HCT116 (cell line): Measurements from ENCODE around the gene SYT9. TPM values are rescaled to one million over a fixed set of nuclear protein-coding genes. Genes with fewer than 3 reads are reported as not detected.

Source experiments
- ATAC-seq: fragments of 200-7000 bp; cut with Tn5 transposase; 2 replicates; pipeline ENCODE4 v1.9.1; 2020; ENCODE audit warnings: mild to moderate bottlenecking, moderate library complexity
- BruUV-seq: library from RNA; stranded (reverse); fragments of 400-500 nt; replicated peaks from 2 replicates; lab custom pipeline; 2021; lab: Mats Ljungman, UMichigan
- CTCF ChIA-PET: fragments of 300-600 bp; sonication (Branson Sonifier 250); formaldehyde crosslinking; loops from one replicate; lab custom pipeline; 2021; ENCODE audit warnings: antibody characterized with exemption; lab: Charles Lee
- POLR2A ChIA-PET: fragments of 300-600, 350-600 bp; sonication (Branson Sonifier 250); formaldehyde crosslinking; loops from one replicate; lab custom pipeline; 2021; ENCODE audit warnings: antibody characterized with exemption; lab: Charles Lee
- RAD21 ChIA-PET, 2 experiments: fragments of 300-600 bp; sonication (Branson Sonifier 250); formaldehyde crosslinking; loops; one replicate each; lab custom pipeline; 2023; ENCODE audit warnings: low total read pairs in 2 of 2; ENCODE audit not compliant: uncharacterized antibody in 2 of 2, unreplicated experiment in 2 of 2, low non-redundant PET in 1 of 2; lab: Charles Lee
- DNase-seq: peaks from one replicate; pipeline ENCODE4 v3.0.0-alpha.2; 2010; ENCODE audit warnings: low read depth, low spot score
- H2AFZ ChIP-seq: fragments of 200-600 bp; shearing (Covaris generic), sonication (generic); 2 replicates; pipeline ENCODE4 v1.6.1; 2017; ENCODE audit warnings: low read depth, mixed run types, mixed read lengths, antibody characterized with exemption, low read length; ENCODE audit not compliant: poor library complexity, severe bottlenecking
- H3K27ac ChIP-seq: 2 replicates; pipeline ENCODE4 v1.5.1; 2012; ENCODE audit warnings: low read depth, low read length
- H3K27me3 ChIP-seq: fragments of 200-600 bp; sonication (generic); 2 replicates; pipeline ENCODE4 v1.6.1; 2016; ENCODE audit warnings: mixed run types, low read length, mixed read lengths; ENCODE audit not compliant: insufficient read depth
- H3K36me3 ChIP-seq, 2 experiments: fragments of 200-500 bp in 1 of 2; fragments of 200-600 bp in 1 of 2; sonication (Bioruptor generic) in 1 of 2; sonication (generic) in 1 of 2; 2 replicates each; pipeline versions ENCODE4 v1.5.1 to v1.6.1; 2014 to 2016; ENCODE audit warnings: low read length in 2 of 2, inconsistent platforms in 1 of 2, mixed read lengths in 1 of 2, mixed run types in 1 of 2; ENCODE audit not compliant: insufficient read depth in 2 of 2, control insufficient read depth in 1 of 2
- H3K4me1 ChIP-seq, 2 experiments: fragments of 200-600 bp in 1 of 2; sonication (generic) in 1 of 2; 2 replicates each; pipeline versions ENCODE4 v1.5.1 to v1.6.1; 2012 to 2017; ENCODE audit warnings: low read length in 2 of 2, inconsistent platforms in 1 of 2, mild to moderate bottlenecking in 1 of 2, mixed read lengths in 1 of 2, mixed run types in 1 of 2, moderate library complexity in 1 of 2; ENCODE audit not compliant: insufficient read depth in 2 of 2, control insufficient read depth in 1 of 2
- H3K4me2 ChIP-seq: fragments of 200-600 bp; sonication (generic); 2 replicates; pipeline ENCODE4 v1.6.1; 2017; ENCODE audit warnings: mixed run types, low read length, mixed read lengths
- H3K4me3 ChIP-seq, 2 experiments: fragments of 200-600 bp in 1 of 2; sonication (generic) in 1 of 2; replicated peaks in 1 of 2; 2 replicates each; pipeline ENCODE4 v1.5.1; 2011 to 2016; ENCODE audit warnings: low read length in 2 of 2, control low read depth in 1 of 2, low read depth in 1 of 2, mild to moderate bottlenecking in 1 of 2, mixed read lengths in 1 of 2, mixed run types in 1 of 2
- H3K79me2 ChIP-seq: fragments of 200-600 bp; sonication (generic); 2 replicates; pipeline ENCODE4 v1.6.1; 2017; ENCODE audit warnings: mild to moderate bottlenecking, mixed run types, low read length, moderate library complexity, mixed read lengths; ENCODE audit not compliant: insufficient read depth
- H3K9ac ChIP-seq: fragments of 200-600 bp; sonication (generic); 2 replicates; pipeline ENCODE4 v1.6.1; 2016; ENCODE audit warnings: low read length, mixed read lengths
- H3K9me2 ChIP-seq: fragments of 200-600 bp; sonication (generic), shearing (Covaris generic); 2 replicates; pipeline ENCODE4 v1.6.1; 2017; ENCODE audit warnings: mixed run types, mild to moderate bottlenecking, moderate library complexity; ENCODE audit not compliant: insufficient read depth
- H3K9me3 ChIP-seq, 2 experiments: fragments of 200-500 bp in 1 of 2; fragments of 200-600 bp in 1 of 2; sonication (Bioruptor generic) in 1 of 2; sonication (generic) in 1 of 2; 2 replicates each; pipeline ENCODE4 v1.6.1; 2014 to 2017; ENCODE audit warnings: low read length in 2 of 2, mixed read lengths in 2 of 2, inconsistent platforms in 1 of 2, low read depth in 1 of 2, mild to moderate bottlenecking in 1 of 2, mixed run types in 1 of 2, moderate library complexity in 1 of 2; ENCODE audit not compliant: control insufficient read depth in 1 of 2, insufficient read depth in 1 of 2
- H4K20me1 ChIP-seq: fragments of 200-600 bp; sonication (generic), shearing (Covaris generic); 2 replicates; pipeline ENCODE4 v1.6.1; 2017; ENCODE audit warnings: mixed run types, mild to moderate bottlenecking, moderate library complexity; ENCODE audit not compliant: insufficient read depth
- EGR1 ChIP-seq: IDR thresholded peaks from 2 replicates; pipeline ENCODE4 v1.6.1; 2012; ENCODE audit warnings: low read depth
- ELF1 ChIP-seq: IDR thresholded peaks from 2 replicates; pipeline ENCODE4 v1.6.1; 2012; ENCODE audit warnings: low read depth, borderline replicate concordance
- EZH2phosphoT487 ChIP-seq: fragments of 200-600 bp; IDR thresholded peaks from 2 replicates; pipeline ENCODE4 v1.6.1; 2018; ENCODE audit warnings: antibody characterized with exemption, borderline replicate concordance
- POLR2AphosphoS5 ChIP-seq: IDR thresholded peaks from 2 replicates; pipeline ENCODE4 v1.6.1; 2011; ENCODE audit warnings: mild to moderate bottlenecking, low read depth, low read length, moderate library complexity
- RAD21 ChIP-seq: IDR thresholded peaks from 2 replicates; pipeline ENCODE4 v1.6.1; 2012; ENCODE audit warnings: low read depth, mild to moderate bottlenecking
- SP1 ChIP-seq: IDR thresholded peaks from 2 replicates; pipeline ENCODE4 v1.6.1; 2012; ENCODE audit warnings: low read depth
- SRF ChIP-seq: IDR thresholded peaks from 2 replicates; pipeline ENCODE4 v1.6.1; 2012; ENCODE audit warnings: low read depth
- TCF7L2 ChIP-seq: IDR thresholded peaks from 2 replicates; pipeline ENCODE4 v1.7.0; 2011; ENCODE audit warnings: borderline replicate concordance, inconsistent platforms; ENCODE audit not compliant: insufficient read depth, insufficient read length; ENCODE audit errors: extremely low read depth
- YY1 ChIP-seq: IDR thresholded peaks from 2 replicates; pipeline ENCODE4 v1.6.1; 2011; ENCODE audit warnings: low read length, low read depth, moderate library complexity, mild to moderate bottlenecking; ENCODE audit not compliant: insufficient replicate concordance; ENCODE audit errors: extremely low read depth
- ZNF274 ChIP-seq: fragments of 200-500 bp; sonication (Bioruptor generic); IDR thresholded peaks from 2 replicates; pipeline ENCODE4 v1.6.1; 2014; ENCODE audit warnings: mild to moderate bottlenecking, low read depth, low read length, inconsistent platforms
- intact Hi-C: fragments of 100-400 bp; cut with micrococcal nuclease; formaldehyde crosslinking; loops from 2 replicates; pipeline ENCODE4 v1.10.0; 2022
- total RNA-seq: library from RNA; stranded (reverse); gene quantifications from one replicate; pipeline ENCODE4 v1.2.1, GENCODE V29; 2021; ENCODE audit not compliant: unreplicated experiment
- TF ChIP-seq, protein P1 (sequence below), 3 experiments: fragments of 200-600 bp in 1 of 3; sonication (generic) in 1 of 3; IDR thresholded peaks in 2 of 3; conservative IDR thresholded peaks in 1 of 3; 2 replicates each; pipeline ENCODE4 v1.5.1; 2012 to 2017; ENCODE audit warnings: low read depth in 2 of 3, low read length in 2 of 3, antibody characterized with exemption in 1 of 3, borderline replicate concordance in 1 of 3, control low read depth in 1 of 3, mild to moderate bottlenecking in 1 of 3, mixed read lengths in 1 of 3, mixed run types in 1 of 3, moderate library complexity in 1 of 3; ENCODE audit not compliant: insufficient read depth in 1 of 3

Gene SYT9
- total RNA-seq, 1 experiment from 2014 or later: not detected

- TF ChIP-seq, protein P1, sequence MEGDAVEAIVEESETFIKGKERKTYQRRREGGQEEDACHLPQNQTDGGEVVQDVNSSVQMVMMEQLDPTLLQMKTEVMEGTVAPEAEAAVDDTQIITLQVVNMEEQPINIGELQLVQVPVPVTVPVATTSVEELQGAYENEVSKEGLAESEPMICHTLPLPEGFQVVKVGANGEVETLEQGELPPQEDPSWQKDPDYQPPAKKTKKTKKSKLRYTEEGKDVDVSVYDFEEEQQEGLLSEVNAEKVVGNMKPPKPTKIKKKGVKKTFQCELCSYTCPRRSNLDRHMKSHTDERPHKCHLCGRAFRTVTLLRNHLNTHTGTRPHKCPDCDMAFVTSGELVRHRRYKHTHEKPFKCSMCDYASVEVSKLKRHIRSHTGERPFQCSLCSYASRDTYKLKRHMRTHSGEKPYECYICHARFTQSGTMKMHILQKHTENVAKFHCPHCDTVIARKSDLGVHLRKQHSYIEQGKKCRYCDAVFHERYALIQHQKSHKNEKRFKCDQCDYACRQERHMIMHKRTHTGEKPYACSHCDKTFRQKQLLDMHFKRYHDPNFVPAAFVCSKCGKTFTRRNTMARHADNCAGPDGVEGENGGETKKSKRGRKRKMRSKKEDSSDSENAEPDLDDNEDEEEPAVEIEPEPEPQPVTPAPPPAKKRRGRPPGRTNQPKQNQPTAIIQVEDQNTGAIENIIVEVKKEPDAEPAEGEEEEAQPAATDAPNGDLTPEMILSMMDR (IDR thresholded peaks at IDR 0.05 in 2 of 3, conservative IDR thresholded peaks at IDR 0.05 in 1 of 3; ENCODE audit: borderline replicate concordance in 1 of 3, insufficient read depth in 1 of 3, low read depth in 2 of 3, low read length in 2 of 3): no peak
- TF ChIP-seq SP1 (no peak), TCF7L2 (no peak), EGR1 (no peak), ZNF274 (no peak), SRF (no peak), EZH2phosphoT487 (no peak), YY1 (no peak), POLR2AphosphoS5 (no peak), ELF1 (no peak), RAD21 (no peak)
- CTCF ChIA-PET: no interaction called here
- H3K27me3 ChIP-seq: peaks cover 25% of the 10 kb centered on the region
- POLR2A ChIA-PET: no interaction called here
- H2AFZ ChIP-seq: no peak overlapping the region
- intact Hi-C loops: no loop called here
- no peaks in the 10 kb centered on the region for H3K36me3 ChIP-seq
- no peak overlapping the region for H3K4me3 ChIP-seq
- no peaks in the 10 kb centered on the region for H3K9me2 ChIP-seq
- no peaks in the 10 kb centered on the region for H3K79me2 ChIP-seq
- no peaks in the 10 kb centered on the region for H3K4me1 ChIP-seq
- no TSS peak for BruUV-seq
- no peak overlapping the region for H3K9ac ChIP-seq
- DNase-seq (no peak), ATAC-seq (no peak)
- no peaks in the 10 kb centered on the region for H4K20me1 ChIP-seq
- RAD21 ChIA-PET: no interaction called here
- no peak overlapping the region for H3K4me2 ChIP-seq
- no peaks in the 10 kb centered on the region for H3K9me3 ChIP-seq
- no peak overlapping the region for H3K27ac ChIP-seq
These were observed 9.9 kb downstream of the SYT9 start for GRCh38 chr11:7261578-7261977.
